ENCODE data around the gene UCP1.

UCP1 gene, protein sequence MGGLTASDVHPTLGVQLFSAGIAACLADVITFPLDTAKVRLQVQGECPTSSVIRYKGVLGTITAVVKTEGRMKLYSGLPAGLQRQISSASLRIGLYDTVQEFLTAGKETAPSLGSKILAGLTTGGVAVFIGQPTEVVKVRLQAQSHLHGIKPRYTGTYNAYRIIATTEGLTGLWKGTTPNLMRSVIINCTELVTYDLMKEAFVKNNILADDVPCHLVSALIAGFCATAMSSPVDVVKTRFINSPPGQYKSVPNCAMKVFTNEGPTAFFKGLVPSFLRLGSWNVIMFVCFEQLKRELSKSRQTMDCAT

DNA sequence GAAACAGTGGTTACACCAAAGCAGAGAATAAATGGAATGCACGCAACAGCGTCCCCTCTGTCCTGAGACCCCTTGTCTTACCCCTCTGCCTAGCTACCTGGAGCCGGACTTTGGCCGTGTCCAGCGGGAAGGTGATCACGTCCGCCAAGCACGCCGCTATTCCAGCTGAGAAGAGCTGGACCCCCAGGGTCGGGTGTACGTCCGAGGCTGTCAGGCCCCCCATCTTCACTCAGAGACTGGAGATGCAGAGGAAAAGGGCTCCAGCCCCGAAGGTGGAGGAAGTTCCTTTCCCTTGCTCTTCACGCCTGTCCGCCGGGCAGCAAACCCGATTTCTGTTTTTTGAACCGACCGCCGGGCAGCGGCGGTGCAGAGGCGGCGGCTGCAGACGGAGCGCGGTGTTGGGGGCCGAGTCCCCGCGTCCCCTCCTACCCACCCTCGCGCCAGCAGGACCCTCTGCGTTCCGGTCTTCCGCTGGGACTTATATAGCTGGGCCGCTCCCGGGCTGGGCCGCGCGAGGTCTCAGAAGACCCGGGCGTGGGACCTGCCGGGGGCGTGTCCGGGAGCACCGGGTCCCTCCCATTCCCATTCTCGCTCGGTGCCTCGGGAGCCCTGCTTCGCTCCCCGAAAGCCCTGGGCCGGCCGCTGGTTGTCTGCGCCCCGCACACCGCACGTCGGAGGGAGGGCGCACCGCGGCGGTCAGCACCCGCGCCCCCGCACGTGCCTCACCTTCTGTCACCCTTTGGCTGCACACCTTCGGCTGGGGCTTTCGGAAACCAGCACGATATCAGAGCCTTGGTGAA, at the start of gene UCP1:
Gene UCP1, minus strand, starts transcription at position 455 of the 800 bp plus-strand sequence. Its CDS starts 232 bp downstream, at position 223.
- peak; percentile 8 for DNase-seq (ENCODE audit: low read depth)

DNA sequence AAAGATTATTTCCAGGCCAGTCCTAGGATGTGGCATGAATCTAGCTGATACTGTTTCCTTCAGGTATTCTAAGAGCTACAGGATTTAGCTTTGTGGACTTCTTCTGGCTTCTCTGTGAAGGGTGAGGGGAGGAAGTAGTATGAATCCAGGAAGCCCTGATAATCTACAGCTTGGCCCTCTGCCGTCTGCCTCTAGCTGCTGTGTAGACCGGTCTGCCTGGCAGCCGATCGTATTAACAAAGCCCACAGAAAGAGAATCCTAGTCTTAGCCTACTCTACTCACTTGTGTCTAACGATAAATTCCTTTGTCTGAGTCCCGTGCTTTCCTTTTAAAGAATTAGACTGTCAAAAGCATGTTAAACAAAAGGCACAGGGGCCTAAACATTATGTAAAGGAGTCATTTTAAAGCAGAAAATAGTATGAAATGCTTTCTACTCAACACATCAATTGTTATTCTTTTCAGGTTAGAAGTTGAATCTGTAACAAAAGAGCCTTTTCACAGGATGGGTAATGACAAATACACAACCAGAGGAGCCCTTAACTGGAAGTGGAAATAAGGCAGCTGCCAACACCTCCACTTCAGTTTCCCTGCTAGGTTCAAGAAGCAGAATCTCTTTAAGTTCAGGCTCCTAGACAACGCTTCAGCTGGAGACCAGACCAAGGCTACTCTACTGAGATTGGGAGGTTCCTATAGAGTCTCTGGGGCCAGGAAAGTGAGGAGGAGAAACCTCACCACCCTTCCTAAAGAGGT, 48.9 kb upstream of the UCP1 start:
- DNase-seq (ENCODE audit: low read depth): no peak

DNA sequence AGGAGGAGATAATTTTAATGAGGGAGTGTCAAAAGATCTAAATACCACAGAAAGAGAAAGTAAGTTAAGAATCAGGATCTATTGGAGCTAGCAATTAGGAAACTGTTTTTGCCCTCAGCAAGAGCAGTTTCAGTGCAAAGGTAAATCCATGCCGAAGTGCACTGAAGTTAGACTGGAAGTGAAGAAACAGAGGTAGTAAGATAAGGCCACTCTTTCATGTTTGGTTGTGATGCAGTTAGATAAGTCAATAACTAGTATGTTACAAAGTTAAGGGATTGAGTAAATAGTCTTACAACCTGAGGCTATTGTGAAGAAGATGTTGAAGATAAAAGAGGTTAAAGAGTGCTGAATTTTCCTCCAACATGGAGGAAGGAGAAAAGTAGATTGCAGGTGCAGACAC, 46.7 kb upstream of the UCP1 start:
- DNase-seq (ENCODE audit: low read depth): no peak

DNA sequence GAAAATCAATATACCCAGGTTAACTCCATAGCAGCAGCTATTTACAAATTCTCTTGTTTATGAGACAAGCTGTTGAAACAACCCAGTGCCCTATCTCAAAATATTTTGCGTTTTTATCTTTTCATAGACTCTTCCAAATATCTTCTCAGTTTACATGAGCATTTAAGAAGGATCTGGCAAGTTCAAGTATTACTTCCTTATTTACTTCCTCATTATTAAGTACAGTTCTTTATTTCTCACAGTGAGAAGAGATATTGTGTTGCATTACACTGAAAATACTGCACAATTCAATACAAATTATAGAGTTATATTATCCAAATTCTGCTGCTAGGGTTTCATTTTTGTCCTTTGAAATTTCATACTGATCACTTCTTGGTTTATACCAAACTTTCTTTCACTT, 43.6 kb upstream of the UCP1 start:
- no peak for DNase-seq (ENCODE audit: low read depth)

DNA sequence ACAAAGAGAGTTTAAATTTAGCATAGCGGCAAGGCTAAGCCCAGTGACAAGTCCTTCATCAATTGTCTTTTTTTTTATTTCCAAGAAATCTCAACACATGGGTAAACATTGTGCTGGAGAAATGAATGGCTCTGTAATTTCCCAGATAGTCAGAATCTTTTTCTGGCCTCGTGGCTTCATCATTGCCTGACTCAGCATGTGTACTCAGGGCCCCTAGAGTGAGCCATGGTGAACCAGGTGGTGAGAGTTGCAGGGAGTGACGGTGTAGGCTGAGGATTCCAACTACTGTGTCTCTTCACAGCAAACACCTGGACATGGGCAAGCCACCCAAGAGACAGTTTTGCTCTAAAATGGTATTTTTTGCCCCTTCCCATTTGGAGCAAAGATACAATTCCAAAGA, 43.1 kb upstream of the UCP1 start:
- no peak for DNase-seq (ENCODE audit: low read depth)

DNA sequence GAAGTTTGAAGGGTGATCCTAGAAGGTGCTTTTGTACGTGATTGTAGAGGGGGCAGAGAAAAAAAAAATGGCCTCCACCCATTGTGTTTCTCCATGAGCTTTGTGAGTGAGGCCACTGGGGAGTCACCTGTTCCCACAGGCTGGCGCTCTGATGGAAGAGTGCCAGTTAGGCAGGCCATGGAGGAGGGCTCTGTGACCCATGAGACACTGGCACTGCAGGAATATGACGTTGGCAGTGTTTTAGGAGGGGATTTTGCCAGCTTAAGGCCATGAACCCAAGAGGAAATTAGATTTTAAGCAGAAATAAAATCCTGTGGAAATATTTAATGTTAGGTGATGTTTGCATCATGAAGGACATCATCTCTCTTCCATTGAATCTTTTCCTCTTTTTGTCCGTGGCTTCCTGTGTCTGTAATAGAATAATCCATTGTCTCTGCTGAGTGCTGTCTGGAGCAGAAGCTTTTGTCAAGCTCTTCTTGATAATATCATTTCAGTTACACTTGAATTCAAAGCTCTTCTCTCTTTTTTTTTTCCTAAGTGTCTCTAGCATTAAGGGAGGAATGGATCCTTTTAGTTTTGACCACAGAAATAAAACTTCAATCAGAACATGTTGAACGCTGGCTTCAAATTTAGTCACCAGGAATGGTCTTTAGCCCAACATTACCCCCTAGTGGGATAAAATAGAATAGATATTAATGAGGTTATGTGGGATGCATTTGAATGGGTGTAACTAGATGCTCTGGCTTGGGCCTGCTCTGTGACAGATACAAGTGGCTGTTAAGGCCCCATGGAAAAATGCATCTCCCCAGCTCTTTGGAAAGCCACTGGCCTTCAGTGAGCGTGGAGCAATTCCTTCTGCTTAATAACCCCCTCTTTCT, 41.0 kb upstream of the UCP1 start:
- DNase-seq (ENCODE audit: low read depth): peak; percentile 59

DNA sequence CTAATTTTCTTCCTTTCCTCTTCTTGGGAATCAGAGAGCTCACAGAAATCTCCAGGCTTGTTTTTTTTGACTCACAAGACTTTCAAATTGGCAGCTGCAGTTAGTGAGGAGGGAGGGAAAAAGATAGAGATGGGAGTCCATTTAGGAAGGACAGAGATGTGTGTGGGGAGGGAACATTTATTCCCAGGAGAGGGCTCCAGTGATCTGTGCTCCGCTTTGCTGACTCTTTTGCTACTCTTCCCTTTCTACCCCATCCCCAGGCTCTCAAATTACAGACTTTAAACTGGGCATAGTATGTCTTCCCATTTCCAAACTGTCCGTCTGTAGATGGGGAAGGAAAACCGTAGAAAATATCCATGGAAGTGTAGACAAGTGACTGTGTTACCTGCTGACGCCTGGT, 39.1 kb upstream of the UCP1 start:
- DNase-seq (ENCODE audit: low read depth): peak; percentile 2

DNA sequence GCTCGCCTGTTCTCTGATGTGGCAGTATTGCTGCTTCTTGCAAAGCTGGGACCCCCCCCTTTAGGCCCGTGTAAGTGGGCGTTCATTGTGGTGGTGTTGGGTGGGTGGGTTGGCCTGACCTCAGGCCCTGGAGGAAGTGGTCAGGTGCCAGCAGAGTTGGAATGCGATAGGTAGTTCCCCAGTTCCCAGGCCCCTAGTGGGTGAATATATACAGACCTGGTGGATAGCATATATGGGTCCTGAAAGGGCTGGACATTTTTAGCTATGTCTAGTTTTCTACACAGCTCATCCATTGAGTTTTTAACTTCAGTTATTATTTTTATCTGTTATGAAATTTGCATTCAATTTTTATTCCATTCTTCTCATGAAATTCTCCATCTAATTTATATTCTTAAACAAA, 35.8 kb upstream of the UCP1 start:
- no peak for DNase-seq (ENCODE audit: low read depth)

DNA sequence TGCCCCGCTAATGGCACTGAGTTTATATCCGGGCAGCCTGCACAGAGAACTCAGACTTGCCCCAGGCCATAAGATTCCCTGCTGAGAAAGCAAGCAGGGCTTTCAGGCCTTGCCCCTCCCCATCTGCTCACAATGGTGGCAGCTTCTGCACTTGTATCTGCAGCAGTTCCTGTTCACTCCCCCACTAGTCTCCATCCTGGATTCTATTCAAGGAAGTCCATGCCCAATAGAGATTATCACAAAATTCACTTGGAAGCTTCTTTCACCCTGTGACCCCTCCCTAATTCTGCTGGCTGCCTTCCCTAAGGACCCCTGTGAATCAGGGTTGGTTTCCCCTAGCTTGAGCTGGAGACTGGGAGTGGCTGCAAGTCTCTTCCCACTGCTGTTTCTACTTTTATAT, 34.5 kb upstream of the UCP1 start:
- no peak for DNase-seq (ENCODE audit: low read depth)

DNA sequence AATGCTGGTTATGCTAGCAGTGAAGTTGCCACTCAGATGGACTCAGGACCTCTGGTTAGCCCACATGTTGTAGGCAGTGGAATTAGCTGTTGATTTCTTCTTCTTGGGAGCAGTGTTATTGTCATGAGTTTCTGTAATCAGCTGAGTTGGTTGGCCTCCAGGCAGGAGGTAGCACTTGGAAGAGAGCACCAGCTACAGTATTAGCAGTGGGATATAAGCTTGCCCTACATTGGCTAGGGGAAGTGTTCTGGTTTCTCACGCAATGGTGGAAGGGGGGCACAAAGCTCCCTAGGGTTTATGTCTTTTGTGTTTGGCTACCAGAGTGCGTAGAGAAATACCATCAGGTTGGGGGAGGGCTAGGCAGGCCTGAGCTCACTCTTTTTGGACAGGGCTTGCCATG, 34.0 kb upstream of the UCP1 start:
- no peak for DNase-seq (ENCODE audit: low read depth)

DNA sequence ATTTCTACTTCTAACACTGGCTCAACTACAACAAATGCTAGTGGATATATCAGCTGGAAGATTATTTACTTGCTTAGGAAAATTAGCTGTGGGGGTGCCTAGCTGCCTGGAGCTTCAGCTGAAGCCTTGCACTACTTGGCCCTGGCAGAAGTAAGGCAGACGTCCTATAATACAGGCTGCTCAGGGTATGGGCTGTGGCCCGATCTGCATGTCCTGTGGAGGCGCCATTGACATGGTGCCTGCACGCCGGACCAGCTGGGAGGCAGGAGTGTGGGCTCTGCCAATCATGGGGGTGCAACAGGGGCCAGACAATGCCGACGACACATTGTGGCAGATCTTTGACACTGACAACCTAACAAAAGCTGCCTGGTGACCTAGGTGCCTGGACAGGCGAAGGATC, 31.6 kb upstream of the UCP1 start:
- DNase-seq (ENCODE audit: low read depth): no peak

DNA sequence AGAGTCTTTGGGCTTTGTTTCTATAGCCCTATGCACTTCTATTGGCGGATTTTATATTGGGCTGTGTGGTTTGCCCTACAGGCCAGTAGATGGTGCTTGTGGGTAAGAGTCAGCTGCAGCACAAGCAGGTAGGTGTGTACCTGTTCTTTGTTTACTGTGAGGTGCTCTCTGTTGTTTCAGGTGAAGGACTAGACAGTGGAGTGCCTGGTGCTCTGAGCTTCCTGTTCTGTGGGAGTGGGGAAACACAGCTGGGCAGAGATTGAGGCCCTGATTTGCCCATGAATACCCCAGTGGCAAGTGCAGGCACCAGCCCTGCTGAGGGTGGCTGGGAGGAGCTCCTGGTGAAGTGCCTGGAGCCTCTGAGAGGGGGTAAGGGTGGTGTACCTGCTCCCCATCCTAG, 26.3 kb upstream of the UCP1 start:
- DNase-seq (ENCODE audit: low read depth): peak; percentile 12

DNA sequence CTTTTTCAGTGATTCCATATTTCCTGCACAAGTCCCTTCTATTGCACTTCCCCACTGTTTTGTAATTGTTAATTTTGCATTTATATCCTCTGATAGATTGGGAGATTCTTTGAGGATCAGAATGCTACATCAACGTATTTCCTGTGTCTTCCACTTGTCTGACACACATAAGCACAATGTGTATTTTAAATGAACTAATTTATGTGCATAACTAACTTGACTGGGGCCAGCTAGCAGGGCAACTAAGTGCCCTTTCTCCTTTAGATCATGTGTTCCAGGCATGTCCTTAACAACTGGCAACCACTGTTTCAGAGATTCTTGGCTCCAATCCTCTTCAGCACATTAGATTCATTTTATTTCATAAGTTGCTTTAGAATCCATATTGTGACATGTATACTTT, 15.7 kb upstream of the UCP1 start:
- no peak for DNase-seq (ENCODE audit: low read depth)

DNA sequence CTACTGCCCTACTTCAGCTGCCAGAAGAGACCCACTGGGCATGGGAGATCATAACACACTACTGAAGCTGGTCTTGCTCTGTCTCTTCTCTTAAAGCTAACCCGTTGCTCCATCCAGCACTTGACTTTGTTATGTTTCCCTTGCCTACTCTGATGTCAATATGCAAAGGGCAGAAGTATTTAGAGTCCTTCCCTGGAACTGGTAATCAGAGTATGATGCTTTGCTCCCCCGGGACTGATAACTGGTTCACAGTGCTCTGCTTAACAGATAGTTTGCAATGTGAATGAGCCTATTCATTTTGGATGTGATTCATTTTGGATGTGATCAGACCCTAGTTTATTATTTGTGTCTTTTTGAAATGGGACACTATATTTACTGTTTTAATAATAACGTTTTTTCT, 12.3 kb upstream of the UCP1 start:
- no peak for DNase-seq (ENCODE audit: low read depth)

DNA sequence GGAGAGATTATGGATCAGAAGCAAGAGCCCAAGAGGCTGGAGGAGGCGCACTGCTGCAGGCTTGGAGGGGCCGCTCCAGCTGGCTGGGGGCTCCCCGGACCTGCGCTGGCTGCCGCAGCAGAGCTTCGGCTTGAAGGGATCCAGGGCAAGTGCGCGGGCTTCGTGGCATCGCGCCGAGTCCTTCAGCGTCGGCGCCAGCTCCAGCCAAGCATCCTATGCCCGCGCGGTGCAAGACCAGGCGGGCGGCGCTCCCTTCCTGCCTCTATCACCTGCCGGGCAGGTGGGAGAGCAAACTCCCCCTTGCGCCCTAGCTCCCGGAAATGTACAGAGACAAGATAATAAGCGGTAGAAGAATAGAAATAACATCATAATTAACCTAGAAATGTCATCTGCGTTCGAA, 10.5 kb upstream of the UCP1 start:
- DNase-seq (ENCODE audit: low read depth): no peak

DNA sequence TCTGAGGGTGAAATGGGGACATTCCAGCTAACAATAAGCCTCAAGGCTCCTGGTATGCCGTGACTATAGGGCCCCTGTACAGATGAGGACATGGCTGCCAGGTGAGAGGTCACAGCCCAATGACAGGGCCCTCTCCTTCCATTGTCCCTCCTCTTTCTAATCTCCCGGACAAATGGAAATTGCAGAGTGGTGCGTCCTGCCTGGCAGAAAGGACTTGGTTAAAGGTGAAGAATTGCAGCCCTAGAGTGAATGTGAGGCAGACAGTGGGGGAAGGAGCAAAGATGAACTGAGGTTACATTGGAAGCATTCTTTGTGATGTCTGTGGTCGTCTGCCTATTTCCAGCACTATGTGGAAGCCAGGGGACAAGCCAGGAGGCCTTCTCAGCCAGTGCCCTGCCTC, 6.7 kb upstream of the UCP1 start:
- DNase-seq (ENCODE audit: low read depth): no peak

DNA sequence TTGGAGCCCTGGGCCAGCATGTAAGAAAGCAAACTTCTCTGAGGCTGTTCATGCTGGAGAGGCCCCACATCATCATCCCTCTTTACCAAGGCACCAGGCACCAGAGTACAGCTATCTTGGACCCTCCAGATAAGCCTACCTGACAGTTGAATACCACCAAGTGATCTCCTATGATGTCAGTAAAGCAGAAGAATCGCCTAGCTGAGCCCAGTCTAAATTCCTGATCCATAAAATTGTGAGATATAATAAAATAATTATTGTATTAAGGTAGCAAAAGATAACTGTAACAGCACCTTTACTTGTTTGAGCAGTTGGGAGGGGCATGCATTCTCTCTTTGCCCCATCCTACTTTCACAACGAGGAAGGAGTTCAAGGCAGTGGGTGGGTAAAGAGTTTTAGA, 2.9 kb upstream of the UCP1 start:
- DNase-seq (ENCODE audit: low read depth): no peak

DNA sequence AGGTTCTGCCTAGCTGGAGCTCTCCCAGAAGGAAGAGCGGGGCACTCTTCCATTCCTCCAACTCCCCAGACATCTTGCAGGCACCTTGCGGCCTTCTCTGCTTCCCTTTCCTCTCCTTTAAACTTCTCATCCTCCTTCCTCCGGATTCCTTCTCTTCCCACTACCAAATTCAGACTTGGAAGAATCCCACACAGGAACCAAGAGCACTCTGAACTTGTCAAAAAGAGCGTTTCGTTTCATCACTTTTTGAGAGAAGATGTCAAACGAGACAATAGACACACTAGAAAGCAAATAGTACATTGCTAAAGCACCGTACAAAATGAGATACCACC, 512 bp upstream of the UCP1 start:
- DNase-seq (ENCODE audit: low read depth): no peak

DNA sequence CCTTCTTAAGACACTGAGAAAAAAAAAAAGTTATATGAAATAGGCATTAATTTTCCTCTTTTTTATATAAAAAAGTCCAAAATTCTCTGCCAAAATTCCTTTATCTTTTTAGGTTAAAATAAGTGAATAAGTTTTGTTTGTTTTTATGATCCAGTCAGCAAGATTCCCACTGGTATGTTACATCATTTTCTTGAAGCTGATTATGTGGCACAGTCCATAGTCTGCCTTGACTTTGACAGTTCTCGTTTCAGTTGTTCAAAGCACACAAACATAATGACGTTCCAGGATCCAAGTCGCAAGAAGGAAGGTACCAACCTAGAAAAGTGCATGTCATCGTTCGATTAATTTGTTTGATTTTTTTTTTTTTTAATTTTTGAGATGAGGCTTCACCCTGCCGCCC, 9.1 kb downstream of the UCP1 start:
- DNase-seq (ENCODE audit: low read depth): no peak

DNA sequence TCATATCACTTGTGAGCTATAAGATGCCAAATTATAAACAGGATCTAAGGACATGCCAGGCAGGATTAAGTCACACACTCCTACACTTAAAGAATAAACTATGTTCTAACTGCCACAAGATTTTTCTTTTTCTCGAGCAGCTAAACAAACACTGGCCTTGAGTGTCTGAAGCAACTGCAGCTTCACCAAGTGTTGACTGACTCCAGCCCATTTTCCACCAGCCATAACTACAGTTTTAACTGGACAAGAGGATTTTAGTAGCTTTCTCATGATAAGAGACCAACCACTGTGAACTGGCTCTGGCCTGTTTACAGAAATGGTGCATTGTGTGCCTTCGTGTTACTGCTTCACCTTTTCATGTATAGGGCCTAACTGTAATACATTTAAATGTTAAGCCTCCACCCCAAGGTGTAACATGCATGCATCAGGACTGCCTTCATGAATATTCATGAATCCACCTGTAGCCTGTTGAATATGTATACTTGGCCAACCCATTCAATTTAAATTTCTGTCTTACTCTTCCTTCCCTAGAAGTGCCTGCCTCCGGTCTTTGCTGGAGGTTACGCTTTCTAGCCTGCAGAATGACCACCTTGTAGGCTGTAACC, 10.8 kb downstream of the UCP1 start:
- no peak for DNase-seq (ENCODE audit: low read depth)

DNA sequence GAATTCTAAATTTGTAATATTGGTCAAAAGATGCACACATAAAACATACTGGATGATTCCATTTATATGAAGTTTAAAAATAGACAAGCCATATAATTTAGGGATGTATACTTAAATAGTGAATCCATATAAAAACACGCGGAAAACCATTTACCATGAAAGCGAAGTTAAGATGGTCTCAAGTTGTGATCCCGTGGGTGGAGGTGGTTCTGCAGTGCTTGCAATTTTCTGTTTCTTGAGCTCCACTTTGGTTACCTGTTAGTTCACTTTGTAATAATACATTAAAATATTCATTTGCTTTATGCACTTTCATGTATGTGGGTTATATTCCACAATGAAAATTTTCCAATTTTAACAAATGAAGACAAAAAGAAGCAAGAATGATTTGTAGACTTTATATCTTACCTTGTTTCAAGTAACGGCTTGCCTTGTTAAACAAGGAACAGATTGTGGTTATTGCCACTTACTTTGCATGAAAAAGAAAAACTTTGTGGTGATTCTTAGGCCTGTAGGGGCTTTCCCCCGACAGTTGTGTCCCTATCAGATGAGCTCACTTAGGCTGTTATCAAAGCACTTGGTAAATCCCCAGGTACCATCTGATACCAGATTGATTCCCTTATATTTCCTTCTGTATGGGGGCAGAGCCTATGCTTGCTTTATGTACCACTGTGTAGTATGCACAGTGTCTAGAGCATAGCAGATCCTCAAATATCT, 12.2 kb downstream of the UCP1 start:
- DNase-seq (ENCODE audit: low read depth): no peak
